HG02943 (cell line): ENCODE results near the gene ARHGAP26.

Experiments
- ATAC-seq: cut with Tn5 transposase; IDR thresholded peaks from one replicate; pipeline ENCODE4 v1.9.1; 2021; ENCODE audit warnings: mild to moderate bottlenecking, low read depth, moderate library complexity; ENCODE audit not compliant: unreplicated experiment

The ARHGAP26 gene

DNA sequence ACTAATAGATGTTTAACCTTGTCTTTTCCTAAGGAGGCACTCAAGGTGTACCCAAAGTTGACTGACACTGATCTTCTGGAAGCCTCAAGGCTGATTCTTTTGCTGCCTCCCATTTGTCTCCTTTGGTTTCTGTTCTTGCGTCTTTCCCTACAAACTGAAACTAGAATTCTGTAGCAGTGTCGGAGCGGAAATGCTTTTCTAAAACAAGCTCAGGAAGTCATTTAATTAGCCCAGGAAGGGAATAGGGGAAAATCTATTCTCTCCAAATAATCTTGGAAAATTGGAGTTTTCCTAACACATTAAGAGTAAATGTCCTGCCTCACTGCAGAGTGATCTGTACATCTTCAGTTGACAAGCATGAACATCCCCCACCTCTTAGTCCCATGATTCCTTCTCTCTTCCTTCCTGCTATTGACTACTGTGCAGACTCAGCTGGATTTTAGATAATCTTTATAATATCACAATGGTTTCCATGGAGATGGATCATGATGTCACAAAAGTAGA is 450.6 kb downstream of the ARHGAP26 start:
- ATAC-seq = no peak

DNA sequence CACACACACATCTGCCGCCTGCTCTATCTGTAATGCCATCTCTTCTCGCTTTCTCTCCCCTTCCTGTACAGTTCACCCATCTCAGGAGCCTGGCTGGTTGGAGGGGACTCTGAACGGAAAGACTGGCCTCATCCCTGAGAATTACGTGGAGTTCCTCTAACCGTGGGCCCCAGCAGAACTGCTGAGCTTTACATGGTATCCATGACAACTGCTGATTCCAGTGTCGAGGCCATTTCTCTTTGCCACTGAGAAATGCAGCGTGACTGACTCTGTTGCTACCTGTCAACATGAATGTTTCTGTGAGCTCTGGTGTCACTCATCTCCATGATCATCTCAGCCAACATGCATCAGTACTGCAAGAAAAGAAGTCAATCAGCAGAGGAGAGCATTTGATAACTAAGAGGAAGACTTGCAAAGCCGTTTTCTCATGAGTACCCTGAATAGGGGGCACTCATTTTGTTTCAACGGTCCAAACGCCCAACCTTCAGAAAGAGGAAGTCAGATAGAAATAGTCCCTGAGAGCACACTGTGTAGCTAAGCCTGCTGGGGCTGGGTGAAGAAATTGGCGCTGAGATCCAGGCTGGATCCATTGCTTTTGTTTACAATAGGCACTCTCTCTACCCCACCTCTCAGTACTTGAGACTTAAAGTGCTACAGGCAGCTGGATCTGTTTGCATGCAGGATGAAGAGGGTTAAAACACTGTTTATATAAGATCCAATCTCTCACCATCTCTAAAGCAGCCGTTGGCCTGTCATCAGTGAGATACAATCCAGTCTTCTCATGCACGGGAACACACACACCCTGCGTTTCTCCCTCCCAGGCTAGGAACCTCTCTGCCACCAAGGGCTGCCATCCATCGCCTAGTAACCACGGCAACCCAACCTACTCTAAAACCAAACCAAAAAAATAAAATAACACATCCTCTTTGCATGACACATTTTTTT is 452.4 kb downstream of the ARHGAP26 start:
- peak; percentile 59 for ATAC-seq

DNA sequence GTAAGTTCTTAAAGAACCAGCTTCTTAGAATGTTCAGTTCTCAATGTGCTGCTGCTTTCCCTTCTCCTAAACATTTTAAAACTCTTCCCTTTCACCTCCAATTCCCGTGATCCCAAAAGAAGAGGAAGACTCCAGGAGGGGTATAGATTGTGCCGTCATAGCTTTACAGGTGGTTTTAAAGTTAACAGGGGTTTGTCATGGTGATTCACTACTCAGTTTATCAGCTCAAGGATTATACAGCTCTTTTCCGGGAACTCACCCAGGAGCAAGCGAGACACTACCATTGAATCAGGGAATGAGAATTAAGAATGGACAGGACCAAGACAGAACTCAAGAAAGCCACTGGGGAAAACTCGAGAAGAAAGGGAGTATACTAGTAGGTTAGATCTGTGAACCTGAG is 454.5 kb downstream of the ARHGAP26 start:
- ATAC-seq = no peak

DNA sequence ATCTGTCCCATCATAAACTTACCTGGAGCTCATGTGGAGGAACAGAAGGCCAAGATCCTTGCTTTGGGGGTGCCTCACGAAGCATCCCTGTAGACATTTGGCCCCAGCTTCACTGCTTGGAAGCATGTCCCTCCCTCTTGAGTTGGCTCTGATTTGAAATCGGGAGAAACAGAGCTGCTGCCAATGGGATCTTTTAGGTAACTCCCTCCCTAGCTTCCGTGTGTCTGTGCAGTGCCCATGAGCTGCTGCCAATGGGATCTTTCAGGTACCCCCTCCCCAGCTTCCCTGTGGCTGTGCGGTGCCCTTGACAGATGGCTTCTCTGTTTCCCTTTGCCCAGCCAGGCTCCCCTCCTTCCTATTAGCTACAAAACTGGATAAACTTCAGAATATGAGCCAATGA is 455.3 kb downstream of the ARHGAP26 start:
- ATAC-seq = no peak

DNA sequence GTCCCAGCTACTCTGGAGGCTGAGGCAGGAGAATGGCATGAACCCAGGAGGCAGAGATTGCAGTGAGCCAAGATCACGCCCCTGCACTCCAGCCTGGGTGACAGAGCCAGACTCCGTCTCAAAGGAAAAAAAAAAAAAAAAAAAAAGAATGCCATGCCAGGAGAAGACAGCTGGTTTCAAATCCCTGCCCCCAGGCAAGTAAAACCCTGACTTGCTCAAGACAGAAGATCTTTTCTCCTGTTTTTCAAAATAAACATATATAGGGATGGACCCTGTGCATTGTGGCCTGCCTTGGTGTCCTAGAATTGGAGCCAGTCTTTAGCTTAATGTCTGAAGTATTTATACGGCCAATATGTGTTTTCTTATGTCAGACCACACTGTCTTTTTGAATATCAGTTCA is 456.2 kb downstream of the ARHGAP26 start:
- ATAC-seq = no peak

DNA sequence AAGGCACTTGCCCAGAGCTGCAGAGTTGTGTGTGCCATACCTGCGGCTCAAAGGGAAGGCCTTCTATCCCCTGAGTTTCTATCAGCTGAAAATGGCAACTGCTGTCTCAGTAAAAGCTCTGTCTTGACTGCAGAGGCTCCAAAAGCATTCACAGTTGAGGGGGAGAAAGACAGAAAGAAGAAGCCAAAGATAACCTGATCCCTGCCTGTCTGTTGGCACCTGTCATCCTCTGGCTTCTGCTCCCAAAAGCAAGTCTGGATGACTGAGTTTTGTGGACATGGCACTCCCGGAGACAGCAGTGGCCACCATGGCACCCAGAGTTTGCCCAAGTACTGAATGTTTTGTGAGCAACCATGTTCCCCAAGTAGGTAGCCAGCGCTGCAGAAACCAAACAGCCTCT is 456.7 kb downstream of the ARHGAP26 start:
- ATAC-seq = no peak

DNA sequence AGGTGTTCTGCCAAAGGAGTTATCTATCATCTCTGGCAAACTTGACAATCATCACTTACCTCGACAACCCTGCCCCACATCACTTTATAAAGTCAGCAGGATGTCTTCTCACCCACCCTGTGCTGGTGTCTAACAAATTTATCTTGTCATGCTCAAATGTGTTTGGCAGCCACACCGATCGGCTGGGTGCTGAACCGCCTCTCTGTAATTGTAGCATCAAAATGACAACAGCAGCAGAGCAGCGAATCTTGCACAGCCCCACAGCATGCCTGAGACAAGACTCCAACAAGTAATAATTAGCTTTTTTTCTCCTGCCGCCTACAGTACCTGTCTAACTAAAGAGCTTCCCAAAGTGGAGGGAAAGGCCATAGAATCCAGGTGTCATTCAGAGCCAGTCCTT is 457.1 kb downstream of the ARHGAP26 start:
- no peak for ATAC-seq

DNA sequence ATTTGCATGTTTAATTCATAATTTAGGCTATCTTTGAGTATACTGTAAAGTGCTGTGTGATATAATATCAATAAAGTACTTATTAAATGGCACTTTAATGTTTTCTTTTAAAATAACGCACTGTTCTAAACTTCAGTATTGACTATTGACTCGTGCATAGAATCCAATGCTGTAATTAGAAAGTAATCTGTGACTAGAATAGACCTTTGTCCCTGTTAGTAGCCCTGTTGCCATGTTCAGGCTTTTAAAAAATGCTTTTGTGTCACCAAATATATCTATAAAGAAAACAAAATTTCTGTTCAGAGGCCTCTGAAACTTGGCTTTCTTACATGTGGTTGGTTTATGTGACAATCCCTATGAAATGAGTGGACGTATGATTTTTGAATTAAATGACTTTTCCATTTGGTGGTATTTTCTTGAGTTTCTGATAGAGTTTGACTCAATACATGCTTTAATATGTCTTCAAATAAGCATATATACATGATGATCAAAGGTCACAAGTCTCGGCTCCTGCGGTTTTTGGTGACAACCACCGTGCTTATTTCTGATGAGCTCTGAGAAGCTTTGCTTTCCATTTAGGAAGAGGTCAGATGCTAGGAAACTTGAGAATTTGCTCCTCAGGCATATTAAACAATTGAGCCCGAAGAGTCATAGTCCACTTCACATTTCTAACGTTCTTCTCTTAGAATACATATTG is 458.6 kb downstream of the ARHGAP26 start:
- ATAC-seq = no peak

DNA sequence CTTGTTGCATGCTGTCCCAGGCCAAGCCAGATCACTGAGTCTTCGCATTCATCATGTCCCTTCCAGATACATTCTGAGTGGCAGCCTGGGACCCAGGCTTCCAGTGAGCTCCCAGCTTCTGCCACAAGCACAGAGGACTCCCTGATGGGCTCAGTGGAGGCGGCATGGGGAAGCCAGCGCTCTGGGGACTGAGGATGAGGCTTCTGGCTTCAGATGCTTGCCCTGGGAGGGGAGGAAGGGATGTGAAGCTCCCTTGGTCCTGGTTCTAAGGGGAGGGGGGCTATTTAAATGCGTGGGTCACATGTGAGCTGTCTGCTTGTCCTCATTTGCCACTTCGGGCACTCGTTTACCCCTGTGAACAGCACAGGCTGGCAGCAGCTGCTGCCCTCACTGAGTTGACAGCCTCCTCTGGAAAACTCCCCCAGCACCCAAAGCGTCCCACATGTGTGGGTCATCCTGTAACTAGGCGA is 459.3 kb downstream of the ARHGAP26 start:
- peak; percentile 41 for ATAC-seq

DNA sequence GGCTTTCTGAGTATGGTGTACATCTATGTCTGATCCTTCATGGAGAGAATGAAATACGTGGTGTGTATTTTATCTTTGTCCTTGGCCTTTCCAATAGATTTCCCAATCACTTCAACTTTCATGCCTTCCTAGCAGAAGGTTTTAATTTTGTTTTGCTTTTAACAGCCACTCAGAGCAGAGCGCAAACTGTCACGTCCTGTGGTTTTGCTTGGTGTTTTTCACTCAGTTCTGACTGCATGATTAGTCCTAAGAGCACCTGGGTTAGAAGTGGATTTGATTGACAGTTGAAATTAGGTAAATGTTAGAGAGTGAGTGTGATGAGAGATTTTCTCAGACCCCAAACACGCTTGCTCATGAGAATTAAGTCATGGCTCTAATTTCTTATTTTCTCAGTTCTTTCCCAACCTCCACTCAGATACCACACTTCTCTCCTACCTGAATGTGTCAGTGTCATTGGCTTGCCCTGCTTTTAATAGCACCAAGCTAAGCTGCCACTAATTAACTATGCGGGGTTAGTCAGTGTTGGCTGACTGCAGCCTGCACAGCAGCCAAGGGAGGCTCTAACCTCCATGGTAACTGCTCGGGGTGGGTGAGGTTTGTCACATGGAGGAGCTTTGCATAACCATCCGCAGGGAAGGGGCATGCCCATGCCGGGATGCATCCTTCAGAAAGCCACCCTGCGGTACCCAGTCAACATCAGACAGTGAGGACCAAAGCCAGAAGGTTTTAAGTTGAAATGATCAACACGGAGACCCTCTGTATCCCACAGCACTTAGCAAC is 459.9 kb downstream of the ARHGAP26 start:
- peak; percentile 81 for ATAC-seq

DNA sequence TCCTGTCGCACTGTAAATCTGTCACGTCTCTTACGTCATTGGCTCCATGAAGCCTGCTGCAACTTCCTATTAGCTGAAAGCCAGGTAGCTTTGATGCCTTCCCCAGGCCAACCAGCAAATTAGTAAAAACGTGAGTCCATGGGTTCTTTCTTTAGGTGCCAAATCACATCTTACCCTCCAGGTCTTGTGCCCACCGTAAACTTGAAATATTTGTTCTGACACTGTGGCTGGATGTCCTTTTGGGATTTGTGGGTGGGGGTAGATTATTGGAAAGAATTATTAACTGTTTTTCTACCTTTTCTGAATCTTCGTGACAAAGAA is 460.5 kb downstream of the ARHGAP26 start:
- peak; percentile 5 for ATAC-seq

DNA sequence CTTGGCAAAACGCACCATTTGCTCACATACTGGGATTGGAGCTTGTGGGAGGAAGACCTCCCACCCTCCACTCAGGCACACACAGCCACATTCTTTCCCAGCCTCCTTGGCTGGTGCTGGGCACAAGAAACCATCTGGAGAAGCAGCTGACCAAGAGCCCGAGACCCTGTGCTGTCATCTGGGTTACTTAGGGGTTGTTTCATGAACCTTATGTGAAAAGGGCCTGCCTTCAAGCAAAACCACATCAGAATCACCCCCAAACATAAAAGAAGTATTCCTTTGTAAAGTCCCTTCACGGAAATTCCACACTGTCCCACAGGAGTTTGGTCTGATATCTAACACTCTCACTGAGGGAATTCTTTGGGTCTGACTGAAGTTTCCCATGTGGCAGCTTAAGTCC is 461.2 kb downstream of the ARHGAP26 start:
- no peak for ATAC-seq

DNA sequence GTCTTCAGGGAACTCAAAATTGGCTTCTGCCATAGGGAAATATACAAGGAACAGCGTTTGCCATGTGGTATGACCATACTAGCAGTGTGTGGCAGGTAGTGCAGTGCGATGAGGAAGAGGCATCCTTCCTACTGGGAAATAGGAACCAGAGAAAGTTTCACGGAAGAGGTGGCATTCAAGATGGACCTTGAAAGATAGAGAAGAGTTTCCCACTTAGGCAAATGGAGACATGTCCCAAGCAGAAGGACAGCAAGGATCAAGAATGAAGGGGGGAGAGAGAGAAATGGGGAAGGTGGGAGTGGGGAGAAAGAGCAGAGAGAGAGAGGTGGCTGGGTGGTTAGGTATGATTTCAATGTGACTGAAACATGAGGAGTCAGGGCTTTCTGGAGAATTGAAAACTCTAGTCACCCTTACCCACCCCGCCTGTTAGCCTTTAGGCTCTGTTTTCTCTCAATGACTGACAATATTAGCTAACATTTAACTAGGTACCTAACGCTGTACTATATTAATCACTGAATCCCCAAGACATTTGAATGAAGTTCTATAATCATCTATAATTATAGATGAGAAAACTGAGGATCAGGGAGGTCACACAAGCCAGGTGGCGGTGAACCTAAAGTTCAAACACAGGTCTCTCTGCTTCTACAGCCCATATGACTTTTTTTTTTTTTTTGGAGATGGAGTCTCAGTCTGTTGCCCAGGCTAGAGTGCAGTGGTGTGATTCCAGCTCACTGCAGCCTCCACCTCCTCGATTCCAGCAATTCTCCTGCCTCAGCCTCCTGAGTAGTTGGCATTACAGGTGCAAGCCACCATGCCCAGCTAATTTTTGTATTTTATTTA is 462.0 kb downstream of the ARHGAP26 start:
- ATAC-seq = peak; percentile 35

DNA sequence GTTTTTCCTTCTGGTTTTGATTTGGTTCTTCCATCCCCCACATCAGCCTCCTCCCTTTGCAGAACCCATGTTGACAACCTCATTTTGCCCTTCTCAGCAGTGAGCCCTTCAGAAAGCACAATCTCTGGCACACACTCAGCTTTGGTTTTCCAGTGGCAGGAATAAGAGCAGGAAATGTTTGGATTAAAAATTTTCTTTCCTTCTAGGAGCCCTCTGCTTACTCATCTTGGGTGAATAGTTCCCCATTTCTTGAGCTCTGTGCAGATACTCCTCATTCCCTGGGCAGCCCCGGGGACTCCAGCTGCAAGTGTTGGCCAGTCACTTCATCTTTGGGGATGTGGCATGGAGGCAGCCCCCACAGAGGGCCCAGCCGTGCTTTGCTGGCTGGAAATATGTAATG is 462.9 kb downstream of the ARHGAP26 start:
- ATAC-seq = no peak

DNA sequence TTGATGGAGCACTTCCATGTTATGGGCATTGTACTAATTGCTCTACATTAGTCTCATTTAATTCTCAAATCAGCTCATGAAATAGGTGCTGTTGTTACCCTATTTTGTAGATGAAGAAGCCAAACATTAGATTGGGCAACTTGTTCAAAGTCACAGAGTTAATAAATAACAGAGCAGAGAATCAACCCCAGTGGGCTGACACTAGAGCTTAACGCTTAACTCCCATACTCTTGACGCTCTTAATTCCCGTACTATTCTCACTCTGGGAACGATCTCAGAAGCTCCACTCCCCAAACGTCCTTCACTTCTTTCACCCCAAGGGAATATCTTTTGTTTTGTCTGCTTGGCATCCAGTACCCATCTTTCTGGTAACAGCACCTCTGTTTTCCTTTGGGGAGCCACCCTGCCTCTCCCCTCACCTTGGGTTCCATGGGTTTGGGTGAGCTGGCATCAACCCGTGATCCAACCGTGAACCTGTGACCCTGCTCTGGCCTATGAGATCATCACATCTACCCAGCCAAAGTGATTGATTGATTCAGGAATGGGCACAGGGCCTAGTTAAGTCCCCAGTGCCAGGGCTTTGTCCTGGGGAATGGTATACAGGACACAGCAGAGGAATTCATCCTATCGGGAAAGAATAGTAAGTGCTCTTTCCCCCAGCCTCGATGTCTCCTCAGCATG is 464.1 kb downstream of the ARHGAP26 start:
- no peak for ATAC-seq

DNA sequence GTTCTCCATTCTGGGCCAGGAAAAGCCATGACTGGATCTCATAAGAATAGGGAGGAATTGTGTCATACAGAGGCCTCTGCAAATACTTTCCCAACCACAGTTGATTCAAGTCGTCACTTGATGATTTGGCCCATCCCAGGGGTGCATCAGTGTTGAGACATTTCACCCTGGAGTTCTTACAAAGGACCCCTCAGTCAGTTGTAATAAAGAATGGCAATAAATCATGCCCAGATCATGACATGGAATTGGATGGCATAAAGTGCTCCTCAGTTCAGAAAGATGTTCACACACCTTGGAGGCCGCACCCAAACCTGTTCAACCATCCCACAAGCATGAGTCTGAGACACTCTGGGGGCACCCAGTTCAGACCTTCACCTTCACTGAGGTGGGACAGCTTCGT is 465.2 kb downstream of the ARHGAP26 start:
- no peak for ATAC-seq

DNA sequence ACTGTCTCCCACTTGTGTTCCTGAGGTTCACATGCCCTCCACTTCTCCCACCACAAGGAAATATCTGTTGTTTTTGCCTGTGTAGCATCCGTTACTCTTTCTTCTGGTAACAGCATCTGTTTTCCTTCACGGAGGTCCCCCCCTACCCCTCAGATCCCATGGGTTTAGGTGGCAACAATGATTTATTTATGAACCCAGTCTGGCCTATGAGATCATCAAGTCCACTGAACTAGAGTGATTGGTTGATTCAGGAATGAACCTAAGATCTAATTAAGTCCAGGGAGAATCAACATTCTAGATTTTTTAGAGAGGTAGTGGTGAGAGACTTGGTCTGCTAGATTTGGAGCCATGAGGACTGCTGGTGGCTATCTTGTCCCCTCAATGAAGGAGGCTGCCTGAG is 466.5 kb downstream of the ARHGAP26 start:
- no peak for ATAC-seq

DNA sequence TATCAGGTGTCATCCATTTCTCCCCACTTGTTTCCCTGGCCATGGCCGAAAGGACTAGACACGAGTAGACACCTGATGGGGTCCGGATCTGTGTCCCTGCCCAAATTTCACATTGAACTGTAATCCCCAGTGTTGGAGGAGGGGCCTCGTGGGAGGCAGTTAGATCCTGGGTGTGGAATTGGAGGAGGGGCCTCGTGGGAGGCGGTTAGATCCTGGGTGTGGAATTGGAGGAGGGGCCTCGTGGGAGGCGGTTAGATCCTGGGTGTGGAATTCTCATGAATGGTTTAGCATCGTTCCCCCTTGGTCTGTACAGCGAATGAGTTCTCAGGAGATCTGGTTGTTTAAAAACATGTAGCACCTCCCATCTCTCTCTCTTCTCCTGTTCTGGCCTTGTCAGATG is 467.5 kb downstream of the ARHGAP26 start:
- no peak for ATAC-seq

DNA sequence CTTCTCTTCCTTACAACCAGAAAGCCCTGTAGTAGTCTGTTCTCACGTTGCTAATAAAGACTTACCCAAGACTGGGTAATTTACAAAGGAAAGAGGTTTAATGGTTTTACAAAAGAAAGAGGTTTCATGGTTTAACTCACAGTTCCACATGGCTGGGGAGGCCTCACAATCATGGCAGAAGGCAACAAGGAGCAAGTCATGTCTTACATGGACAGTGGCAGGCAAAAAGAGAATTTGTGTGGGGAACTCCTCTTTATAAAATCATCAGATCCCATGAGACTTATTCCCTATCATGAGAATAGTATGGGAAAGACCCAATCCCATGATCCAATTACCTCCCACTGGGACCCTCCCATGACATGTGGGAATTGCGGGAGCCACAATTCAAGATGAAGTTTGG is 468.4 kb downstream of the ARHGAP26 start:
- ATAC-seq = no peak
